IPS-18c (cell line): Measurements from ENCODE around the gene HEYL.

Source experiments
- H3K4me3 ChIP-seq: 2 replicates; pipeline ENCODE4 v1.7.0; 2013; ENCODE audit warnings: low read depth, mild to moderate bottlenecking, low read length, moderate library complexity; ENCODE audit not compliant: insufficient read depth
- H3K9me3 ChIP-seq: one replicate; pipeline ENCODE4 v1.6.1; 2013; ENCODE audit warnings: mild to moderate bottlenecking, low read length, moderate library complexity; ENCODE audit not compliant: control insufficient read depth, insufficient read depth

The HEYL gene

GRCh38 chr1:39596163-39596562, 43.3 kb downstream of the HEYL start:
- Histone ChIP-seq H3K9me3 (no peaks in the 10 kb centered on the region), H3K4me3 (no peak overlapping the region)

- Histone ChIP-seq H3K9me3 (no peaks in the 10 kb centered on the region), H3K4me3 (no peak overlapping the region)
These were observed 46.1 kb downstream of the HEYL start for GRCh38 chr1:39593386-39593785.

GRCh38 chr1:39592069-39592468, 47.4 kb downstream of the HEYL start:
- no peak overlapping the region for H3K4me3 ChIP-seq
- no peaks in the 10 kb centered on the region for H3K9me3 ChIP-seq

- no peaks in the 10 kb centered on the region for H3K9me3 ChIP-seq
- no peak overlapping the region for H3K4me3 ChIP-seq
These were observed 48.9 kb downstream of the HEYL start for GRCh38 chr1:39590546-39590945.

- no peak overlapping the region for H3K4me3 ChIP-seq
- no peaks in the 10 kb centered on the region for H3K9me3 ChIP-seq
These were observed 53.5 kb downstream of the HEYL start for GRCh38 chr1:39585933-39586332.

GRCh38 chr1:39576016-39576657, 63.3 kb downstream of the HEYL start:
- peak overlapping the region; percentile 81 for H3K4me3 ChIP-seq
- no peaks in the 10 kb centered on the region for H3K9me3 ChIP-seq

- no peaks in the 10 kb centered on the region for H3K9me3 ChIP-seq
- peak overlapping the region; percentile 81 for H3K4me3 ChIP-seq
These were observed 64.0 kb downstream of the HEYL start for GRCh38 chr1:39575191-39576015.

- no peaks in the 10 kb centered on the region for H3K9me3 ChIP-seq
- peak overlapping the region; percentile 81 for H3K4me3 ChIP-seq
These were observed 64.8 kb downstream of the HEYL start for GRCh38 chr1:39574646-39575045.
